ENCODE data around the gene MYO16.

GRCh38 chr13:109021558-109021957 is 392.1 kb downstream of the MYO16 start:
- TF ChIP-seq GATA3 (IDR thresholded peaks at IDR 0.05; ENCODE audit: low read depth, low read length) (no peak), GATA2 (IDR thresholded peaks at IDR 0.05; ENCODE audit: low read depth, low read length) (no peak)
